ENCODE results near the gene RILP.

DNA sequence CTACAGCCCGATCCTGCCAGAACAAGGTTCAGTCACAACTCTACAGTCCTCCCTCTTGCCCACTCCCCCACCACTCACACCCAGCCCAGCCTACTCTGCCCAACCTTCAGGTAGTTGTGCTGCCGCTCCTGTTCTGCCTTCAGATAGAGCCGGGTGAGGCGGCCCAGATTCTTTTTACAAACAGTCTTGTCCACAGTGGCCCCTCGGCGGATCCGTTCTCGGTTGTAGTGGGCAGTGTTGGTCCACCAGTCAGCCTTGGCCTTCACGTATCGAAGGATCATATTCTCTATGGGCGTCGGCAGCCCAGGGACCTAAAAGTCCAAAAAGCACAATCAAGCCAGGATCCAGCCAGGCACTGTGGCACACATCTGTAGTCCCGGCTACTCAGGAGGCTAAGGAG lies 26.7 kb upstream of the RILP start:
- TF ChIP-seq, protein P1, sequence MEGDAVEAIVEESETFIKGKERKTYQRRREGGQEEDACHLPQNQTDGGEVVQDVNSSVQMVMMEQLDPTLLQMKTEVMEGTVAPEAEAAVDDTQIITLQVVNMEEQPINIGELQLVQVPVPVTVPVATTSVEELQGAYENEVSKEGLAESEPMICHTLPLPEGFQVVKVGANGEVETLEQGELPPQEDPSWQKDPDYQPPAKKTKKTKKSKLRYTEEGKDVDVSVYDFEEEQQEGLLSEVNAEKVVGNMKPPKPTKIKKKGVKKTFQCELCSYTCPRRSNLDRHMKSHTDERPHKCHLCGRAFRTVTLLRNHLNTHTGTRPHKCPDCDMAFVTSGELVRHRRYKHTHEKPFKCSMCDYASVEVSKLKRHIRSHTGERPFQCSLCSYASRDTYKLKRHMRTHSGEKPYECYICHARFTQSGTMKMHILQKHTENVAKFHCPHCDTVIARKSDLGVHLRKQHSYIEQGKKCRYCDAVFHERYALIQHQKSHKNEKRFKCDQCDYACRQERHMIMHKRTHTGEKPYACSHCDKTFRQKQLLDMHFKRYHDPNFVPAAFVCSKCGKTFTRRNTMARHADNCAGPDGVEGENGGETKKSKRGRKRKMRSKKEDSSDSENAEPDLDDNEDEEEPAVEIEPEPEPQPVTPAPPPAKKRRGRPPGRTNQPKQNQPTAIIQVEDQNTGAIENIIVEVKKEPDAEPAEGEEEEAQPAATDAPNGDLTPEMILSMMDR (IDR thresholded peaks at IDR 0.05), result no peak
- TF ChIP-seq POLR2A (IDR thresholded peaks at IDR 0.05) (no peak), EP300 (IDR thresholded peaks at IDR 0.05) (no peak)

All from tibial nerve (tissue), 4 donors.